BJ (cell line): ENCODE results near the gene RNASE8. TPM values are rescaled to one million over a fixed set of nuclear protein-coding genes. Genes with fewer than 3 reads are reported as not detected.

ENCODE experiments used
- CTCF ChIA-PET: fragments of 350-600 bp; formaldehyde crosslinking; extraction: SDS; loops from one replicate; lab custom pipeline; 2021; ENCODE audit warnings: antibody characterized with exemption, inconsistent platforms; lab: Yijun Ruan, JAX
- POLR2A ChIA-PET: fragments of 300-600 bp; sonication (Branson Sonifier 250); formaldehyde crosslinking; extraction: SDS; loops from one replicate; lab custom pipeline; 2021; ENCODE audit warnings: antibody characterized with exemption; lab: Charles Lee
- DNase-seq: peaks from one replicate; pipeline ENCODE4 v3.0.0-alpha.2; 2011; ENCODE audit warnings: low read depth
- H3K27me3 ChIP-seq: 2 replicates; pipeline ENCODE4 v1.6.0; 2011; ENCODE audit warnings: low read length; ENCODE audit not compliant: control insufficient read depth, insufficient read depth
- H3K36me3 ChIP-seq: 2 replicates; pipeline ENCODE4 v1.5.1; 2011; ENCODE audit warnings: low read length; ENCODE audit not compliant: control insufficient read depth, insufficient read depth
- H3K4me3 ChIP-seq: 2 replicates; pipeline ENCODE4 v1.5.1; 2011; ENCODE audit warnings: low read depth, mild to moderate bottlenecking, control low read depth, low read length
- polyA plus RNA-seq: library from polyadenylated mRNA; depleted of rRNA; stranded (reverse); fragments of >200 nt; gene quantifications from 2 replicates; pipeline ENCODE4 v1.2.3, GENCODE V29; 2011
- TF ChIP-seq, protein P1 (sequence below): IDR thresholded peaks from 2 replicates; pipeline ENCODE4 v1.5.1; 2011; ENCODE audit warnings: low read depth, mild to moderate bottlenecking, control low read depth, inconsistent platforms, low read length, moderate library complexity; ENCODE audit not compliant: insufficient read depth

Gene RNASE8
- polyA plus RNA-seq, 1 experiment = not detected

DNA sequence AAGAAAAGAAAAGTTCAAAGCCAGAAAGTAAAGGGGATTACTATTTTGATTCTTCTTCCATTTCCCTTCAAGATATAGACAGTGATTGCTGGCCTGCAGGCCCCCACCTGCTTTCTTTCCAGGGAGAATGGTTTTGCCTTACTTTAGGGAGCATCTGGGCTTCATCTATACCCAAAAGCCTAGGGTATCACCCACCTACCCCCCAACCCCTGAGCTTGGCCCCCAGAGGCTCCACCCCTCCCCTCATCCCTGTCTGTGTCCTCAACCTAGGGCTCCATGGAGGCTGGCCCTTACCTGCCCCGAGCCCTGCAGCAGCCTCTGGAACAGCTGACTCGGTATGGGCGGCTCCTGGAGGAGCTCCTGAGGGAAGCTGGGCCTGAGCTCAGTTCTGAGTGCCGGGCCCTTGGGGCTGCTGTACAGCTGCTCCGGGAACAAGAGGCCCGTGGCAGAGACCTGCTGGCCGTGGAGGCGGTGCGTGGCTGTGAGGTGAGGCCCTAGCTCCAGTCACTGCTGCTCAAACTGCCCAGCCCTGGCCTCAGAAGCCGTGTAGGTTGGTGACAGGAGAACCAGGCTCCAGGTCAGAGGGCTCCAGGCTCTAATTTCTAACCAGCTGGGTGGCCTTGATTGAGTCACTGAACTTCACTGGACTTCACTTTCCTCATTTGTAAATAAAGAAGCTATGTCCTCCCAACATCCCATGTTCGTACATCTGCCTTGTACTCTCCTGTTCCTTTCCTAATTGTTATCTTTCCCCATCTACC, 26.1 kb downstream of the RNASE8 start:
- Histone ChIP-seq H3K27me3 (no peaks in the 10 kb centered on the region), H3K4me3 (no peak overlapping the region), H3K36me3 (peaks cover 39% of the 10 kb centered on the region)
- ChIA-PET CTCF (interaction anchor here (0.7 to 2.2 kb wide), 8 partner anchors 9 to 113 kb away, joined by 3 to 20 read pairs (median 4); partner anchors contain the start of gene ARHGEF40), POLR2A (no interaction called here)
- no peak for DNase-seq
- TF ChIP-seq, protein P1, sequence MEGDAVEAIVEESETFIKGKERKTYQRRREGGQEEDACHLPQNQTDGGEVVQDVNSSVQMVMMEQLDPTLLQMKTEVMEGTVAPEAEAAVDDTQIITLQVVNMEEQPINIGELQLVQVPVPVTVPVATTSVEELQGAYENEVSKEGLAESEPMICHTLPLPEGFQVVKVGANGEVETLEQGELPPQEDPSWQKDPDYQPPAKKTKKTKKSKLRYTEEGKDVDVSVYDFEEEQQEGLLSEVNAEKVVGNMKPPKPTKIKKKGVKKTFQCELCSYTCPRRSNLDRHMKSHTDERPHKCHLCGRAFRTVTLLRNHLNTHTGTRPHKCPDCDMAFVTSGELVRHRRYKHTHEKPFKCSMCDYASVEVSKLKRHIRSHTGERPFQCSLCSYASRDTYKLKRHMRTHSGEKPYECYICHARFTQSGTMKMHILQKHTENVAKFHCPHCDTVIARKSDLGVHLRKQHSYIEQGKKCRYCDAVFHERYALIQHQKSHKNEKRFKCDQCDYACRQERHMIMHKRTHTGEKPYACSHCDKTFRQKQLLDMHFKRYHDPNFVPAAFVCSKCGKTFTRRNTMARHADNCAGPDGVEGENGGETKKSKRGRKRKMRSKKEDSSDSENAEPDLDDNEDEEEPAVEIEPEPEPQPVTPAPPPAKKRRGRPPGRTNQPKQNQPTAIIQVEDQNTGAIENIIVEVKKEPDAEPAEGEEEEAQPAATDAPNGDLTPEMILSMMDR = no peak

DNA sequence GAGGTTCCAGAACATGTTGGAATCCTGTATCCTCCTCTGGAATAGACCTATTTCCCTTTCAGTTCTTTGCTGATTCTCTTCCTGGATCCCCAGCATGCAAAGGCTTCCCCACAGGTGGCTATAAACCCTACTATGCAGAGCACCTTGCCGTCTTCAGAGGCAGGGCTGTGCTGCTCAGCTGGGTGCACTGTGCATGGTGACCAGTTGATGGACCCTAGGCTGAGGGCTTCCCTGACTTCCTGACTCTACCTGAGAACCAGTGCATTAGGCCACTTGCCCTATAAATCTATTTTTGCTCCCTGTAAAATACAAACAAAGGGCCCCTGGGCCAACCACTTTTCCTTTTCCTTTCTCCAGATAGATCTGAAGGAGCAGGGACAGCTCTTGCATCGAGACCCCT, 26.8 kb downstream of the RNASE8 start:
- peaks cover 38% of the 10 kb centered on the region for H3K36me3 ChIP-seq
- no peak overlapping the region for H3K4me3 ChIP-seq
- POLR2A ChIA-PET = no interaction called here
- CTCF ChIA-PET = interaction anchor here (0.7 to 2.2 kb wide), 7 partner anchors 8 to 113 kb away, joined by 3 to 20 read pairs (median 4); partner anchors contain the start of gene ARHGEF40
- TF ChIP-seq, protein P1 = no peak
- no peaks in the 10 kb centered on the region for H3K27me3 ChIP-seq
- DNase-seq = no peak

DNA sequence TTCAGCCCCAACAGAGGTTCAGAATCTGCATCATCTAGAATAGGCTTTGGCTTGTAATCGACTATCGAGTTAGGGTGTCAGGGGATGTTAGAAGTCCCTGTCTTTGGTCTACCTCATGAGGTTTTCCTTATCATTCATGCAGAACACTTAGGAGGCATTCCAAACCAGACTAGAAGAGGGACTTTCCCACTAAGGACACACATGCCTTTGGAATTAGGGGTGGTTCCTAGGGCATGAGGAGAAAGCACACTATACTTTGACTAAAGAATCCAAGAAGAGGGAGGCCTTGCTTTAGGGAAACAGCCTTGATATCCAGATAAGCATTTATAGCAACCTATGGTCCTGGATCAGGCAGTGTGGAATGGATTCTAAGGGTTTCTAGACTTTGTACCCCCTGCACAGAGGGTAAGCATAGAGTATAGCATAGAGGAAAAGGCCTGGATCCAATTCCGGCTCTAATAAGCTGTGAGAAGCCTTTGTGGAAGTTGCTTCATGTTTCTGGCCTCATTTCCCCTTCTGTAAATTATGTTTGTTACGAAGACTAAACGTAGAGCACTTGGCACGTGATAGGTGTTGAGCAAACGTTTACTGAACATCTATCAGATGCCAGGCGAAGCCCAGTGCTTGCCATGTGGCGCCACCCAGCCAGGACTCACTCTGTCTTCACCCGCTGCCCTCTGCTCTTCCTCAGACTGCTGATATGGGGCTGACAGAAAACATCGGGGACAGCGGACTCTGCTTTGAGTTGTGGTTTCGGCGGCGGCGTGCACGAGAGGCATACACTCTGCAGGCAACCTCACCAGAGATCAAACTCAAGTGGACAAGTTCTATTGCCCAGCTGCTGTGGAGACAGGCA, 27.6 kb downstream of the RNASE8 start:
- POLR2A ChIA-PET = no interaction called here
- no peaks in the 10 kb centered on the region for H3K27me3 ChIP-seq
- H3K36me3 ChIP-seq = peaks cover 33% of the 10 kb centered on the region
- CTCF ChIA-PET = interaction anchor here (0.7 to 5.8 kb wide), 6 partner anchors 7 to 69 kb away, joined by 3 to 55 read pairs (median 12); partner anchors contain the start of gene ARHGEF40
- no peak for DNase-seq
- TF ChIP-seq, protein P1 = no peak
- no peak overlapping the region for H3K4me3 ChIP-seq

DNA sequence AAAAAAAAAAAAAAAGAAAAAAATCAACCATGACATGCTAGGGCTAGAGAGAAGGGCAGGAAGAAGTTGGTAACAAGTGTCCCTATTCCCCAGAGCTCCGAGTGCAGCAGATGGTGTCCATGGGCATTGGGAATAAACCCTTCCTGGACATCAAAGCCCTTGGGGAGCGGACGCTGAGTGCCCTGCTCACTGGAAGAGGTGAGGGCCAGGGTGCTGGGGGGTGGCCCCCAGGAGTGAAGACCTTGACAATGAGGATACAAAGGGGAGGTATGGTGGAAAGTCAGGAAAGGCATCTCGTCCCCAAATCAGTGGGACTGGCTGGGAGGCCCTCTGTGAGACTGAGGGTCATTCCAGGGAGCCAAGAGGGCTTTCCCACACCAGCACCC, 29.3 kb downstream of the RNASE8 start:
- no peaks in the 10 kb centered on the region for H3K27me3 ChIP-seq
- H3K36me3 ChIP-seq = peaks cover 20% of the 10 kb centered on the region
- TF ChIP-seq, protein P1 = no peak
- CTCF ChIA-PET = interaction anchor here (1.1 to 5.8 kb wide), 7 partner anchors 9 to 72 kb away, joined by 3 to 55 read pairs (median 23); partner anchors contain the start of gene ARHGEF40
- no peak overlapping the region for H3K4me3 ChIP-seq
- no peak for DNase-seq
- POLR2A ChIA-PET = no interaction called here
